HG03159 (cell line): ENCODE results near the gene TMEM95.

Experiments
- ATAC-seq: cut with Tn5 transposase; IDR thresholded peaks from one replicate; pipeline ENCODE4 v1.9.1; 2021; ENCODE audit warnings: mild to moderate bottlenecking, moderate library complexity; ENCODE audit not compliant: unreplicated experiment

Gene TMEM95, protein sequence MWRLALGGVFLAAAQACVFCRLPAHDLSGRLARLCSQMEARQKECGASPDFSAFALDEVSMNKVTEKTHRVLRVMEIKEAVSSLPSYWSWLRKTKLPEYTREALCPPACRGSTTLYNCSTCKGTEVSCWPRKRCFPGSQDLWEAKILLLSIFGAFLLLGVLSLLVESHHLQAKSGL

DNA sequence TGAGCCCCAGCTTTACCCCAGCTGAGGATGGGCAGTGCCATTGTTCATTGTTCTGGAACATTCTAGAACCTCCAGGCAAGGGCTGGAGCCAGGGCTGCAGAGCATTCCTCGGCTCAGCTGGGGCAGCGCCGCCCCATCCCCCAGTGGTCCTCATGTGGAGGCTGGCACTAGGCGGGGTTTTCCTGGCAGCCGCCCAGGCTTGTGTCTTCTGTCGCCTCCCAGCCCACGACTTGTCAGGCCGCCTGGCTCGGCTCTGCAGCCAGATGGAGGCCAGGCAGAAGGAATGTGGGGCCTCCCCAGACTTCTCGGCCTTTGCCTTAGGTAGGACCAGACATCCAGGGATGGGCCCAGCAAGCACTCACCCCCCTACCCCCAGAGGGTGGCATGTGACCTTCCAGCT, at the start of gene TMEM95:
Gene TMEM95 (plus strand): TSS at position 104 of the 400 bp plus-strand sequence. CDS start 49 bp downstream, at position 153.
- ATAC-seq: no peak

GRCh38 chr17:7306911-7307685, 47.9 kb upstream of the TMEM95 start, which contains the start of gene EIF5A:
Gene EIF5A (plus strand): TSS chr17:7307628. CDS start chr17:7309636, 2,008 bp downstream.
- ATAC-seq: peak; percentile 62

DNA sequence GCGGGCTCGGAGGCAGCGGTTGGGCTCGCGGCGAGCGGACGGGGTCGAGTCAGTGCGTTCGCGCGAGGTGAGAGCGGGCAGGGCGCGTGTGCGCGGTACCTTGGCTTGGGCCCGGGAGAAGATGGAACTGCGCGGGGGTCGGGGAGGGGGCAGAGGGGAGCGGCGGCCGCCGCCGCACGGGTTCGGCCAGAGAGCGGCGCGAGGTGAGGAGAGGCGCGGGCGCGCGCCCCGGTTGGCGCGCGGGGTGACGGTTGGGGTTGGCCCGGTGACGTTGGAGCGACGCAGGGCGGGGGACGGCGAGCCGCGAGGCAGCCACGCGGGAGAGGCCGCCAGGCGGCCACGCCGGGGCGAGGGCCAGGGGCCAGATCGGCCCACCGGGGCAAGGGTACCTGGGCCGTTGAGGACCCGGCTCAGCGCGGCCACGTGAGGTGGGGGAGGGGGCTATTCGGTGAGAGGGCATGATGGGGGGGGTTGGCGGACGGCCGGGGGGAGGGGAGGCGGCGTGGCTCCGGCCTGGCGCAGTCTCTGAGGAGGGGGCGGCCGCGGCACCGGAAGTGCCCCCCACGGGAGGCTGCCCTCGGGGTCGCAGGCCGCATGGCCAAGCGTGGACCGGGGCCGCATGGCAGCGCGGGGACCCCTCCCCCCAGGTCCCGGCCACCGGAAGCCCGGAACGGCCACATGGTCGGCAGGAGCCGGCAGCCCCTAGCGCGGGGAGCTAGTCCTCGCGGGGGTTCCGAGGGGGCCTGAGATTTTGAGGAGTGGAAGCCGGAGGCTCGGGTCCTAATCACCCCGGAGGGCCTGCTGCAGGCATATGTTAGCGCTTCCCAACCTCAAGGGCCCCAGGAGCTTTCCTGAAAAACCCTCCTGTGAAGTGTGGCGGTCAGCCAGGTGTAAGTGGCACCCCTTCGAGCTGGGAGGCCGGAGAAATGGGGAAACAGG, 47.0 kb upstream of the TMEM95 start:
- no peak for ATAC-seq

GRCh38 chr17:7308625-7309433, 46.1 kb upstream of the TMEM95 start:
- no peak for ATAC-seq

DNA sequence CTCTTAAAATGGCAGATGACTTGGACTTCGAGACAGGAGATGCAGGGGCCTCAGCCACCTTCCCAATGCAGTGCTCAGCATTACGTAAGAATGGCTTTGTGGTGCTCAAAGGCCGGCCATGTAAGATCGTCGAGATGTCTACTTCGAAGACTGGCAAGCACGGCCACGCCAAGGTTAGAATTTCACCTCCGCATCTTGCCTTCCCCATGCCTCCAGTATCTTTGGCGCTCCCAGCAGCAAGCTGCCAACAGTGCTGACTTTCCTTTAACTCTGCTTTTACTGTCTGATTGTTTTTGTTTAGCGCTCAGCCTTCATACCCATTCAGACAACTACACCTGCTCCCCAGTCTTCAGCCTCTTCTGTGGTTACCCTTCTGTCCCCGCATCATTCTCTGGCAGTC, 45.3 kb upstream of the TMEM95 start:
- ATAC-seq: no peak

- ATAC-seq: no peak
Measured at GRCh38 chr17:7311110-7311705, 43.7 kb upstream of the TMEM95 start.

GRCh38 chr17:7312432-7313087, 42.4 kb upstream of the TMEM95 start:
- ATAC-seq: no peak

DNA sequence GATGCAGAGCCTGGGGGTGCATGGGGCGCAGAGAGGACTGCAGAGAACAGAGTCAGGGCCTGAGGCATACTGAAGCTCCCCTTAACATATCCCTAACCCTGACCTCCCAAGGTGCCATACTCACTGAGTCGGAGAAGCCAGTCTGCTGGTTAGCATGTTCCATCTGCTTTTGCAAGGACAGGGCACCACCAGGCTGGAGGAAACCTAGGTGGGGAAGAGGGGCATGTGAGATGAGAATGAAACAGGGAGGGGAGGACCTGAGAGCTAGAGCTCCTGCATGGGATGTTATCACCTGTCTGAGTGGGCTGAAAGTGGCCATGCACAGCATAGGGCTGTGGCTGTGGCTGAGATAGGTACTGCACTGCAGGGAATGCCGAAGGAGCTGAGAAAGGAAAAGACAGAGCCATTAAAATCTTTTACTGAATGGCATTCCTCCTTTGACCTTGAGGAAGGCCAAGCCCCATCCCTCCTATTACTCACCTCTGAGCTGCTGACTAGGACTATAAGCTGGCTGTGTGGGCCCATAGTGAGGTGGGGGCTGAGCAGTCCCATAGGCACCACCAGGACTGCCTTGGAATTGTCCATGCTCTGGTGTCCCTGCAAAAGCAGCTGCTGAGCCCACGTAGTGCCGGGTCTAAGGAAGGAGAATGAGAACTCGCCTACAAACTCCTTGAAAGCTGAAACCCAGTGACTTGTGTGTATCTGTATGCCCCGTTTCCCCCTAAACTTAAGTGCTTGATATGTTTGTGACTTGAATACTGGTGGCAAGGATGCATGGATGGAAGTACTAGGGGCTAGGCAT, 41.7 kb upstream of the TMEM95 start:
- no peak for ATAC-seq

DNA sequence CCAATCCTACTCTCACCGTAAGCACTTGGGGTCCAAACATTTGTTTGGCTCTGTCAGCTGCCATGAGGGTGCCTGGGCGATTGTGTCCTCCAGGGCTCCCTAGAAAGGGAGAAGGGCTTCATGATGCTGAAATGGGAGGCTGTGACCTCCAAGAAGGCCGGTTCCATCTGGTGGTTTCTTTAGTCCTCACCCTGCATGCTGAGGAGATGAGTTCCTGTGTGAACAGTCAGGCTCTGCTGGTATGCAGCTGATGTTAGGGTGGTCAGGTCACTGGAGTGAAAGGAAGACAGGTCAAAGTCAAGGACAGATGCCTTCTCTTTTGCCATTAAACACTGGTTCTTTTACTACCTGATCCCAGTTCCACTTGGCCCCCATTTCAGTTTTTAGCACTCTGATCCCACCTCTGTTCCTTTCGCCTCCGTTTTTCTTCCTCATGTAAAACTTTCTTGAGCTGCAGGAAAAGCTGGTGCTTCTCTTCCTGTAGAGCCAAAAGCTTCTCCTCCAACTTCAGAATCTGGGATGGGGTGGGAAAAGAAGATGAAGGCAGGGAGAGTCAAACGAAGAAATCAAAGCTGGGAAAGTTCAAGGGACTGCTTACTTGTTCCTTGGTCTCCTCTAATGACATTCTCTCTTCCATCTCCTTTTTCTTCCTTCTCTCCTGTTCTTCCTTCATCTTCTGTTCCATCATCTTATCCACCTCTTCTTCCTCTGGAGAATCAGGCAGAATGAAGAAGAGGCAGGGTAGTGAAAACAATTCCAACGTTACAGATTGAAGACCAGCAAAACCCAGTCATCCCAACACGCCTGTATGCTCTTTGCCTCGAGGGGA, 40.9 kb upstream of the TMEM95 start:
- no peak for ATAC-seq

DNA sequence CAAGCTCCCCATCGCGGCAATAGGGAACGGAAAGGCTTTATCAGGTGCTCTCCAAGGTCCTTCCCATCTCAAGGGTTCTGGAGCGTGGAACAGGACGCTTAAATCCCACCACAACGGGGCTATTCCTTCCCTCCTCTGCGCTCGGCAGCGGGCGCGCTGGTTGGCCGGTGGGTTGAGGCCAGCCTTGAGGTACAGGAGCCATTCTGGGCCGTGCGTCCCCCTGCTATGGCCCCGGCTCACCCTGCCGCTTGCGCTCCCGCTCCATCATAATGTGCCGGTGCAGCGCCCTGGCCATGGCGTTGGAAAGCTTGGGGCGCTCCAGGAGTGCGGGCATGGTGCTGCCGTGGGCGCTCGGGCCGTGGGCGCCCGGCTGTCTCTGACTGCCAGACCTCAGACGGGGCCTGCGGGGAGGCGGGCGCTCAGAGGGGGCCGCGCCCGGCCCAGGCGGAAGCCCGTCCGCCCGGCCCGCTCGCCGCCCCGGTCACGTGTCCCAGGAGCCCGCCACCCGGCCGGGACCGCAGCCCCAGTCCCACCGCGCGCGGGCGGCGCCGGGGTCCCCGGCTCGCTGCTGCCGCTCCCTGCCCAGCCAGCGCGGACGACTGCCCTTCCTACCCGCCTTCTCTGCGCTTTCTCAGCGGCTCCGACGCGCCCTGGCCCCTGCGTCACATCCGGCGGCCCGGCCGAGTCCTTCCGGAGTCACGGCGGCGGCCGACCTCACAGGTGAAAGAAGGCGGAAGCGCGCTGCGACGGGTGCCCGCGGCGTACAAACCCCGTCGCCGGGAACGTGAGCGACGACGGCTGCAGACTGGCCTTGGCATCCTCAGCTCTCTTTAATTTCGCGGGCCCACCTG, 40.0 kb upstream of the TMEM95 start, which contains the start of gene GPS2:
Gene GPS2 (minus strand): TSS at position 642 of the 851 bp plus-strand sequence. CDS start 308 bp downstream, at position 334.
- ATAC-seq: peak; percentile 58

GRCh38 chr17:7315570-7316235, 39.3 kb upstream of the TMEM95 start:
- ATAC-seq: no peak

DNA sequence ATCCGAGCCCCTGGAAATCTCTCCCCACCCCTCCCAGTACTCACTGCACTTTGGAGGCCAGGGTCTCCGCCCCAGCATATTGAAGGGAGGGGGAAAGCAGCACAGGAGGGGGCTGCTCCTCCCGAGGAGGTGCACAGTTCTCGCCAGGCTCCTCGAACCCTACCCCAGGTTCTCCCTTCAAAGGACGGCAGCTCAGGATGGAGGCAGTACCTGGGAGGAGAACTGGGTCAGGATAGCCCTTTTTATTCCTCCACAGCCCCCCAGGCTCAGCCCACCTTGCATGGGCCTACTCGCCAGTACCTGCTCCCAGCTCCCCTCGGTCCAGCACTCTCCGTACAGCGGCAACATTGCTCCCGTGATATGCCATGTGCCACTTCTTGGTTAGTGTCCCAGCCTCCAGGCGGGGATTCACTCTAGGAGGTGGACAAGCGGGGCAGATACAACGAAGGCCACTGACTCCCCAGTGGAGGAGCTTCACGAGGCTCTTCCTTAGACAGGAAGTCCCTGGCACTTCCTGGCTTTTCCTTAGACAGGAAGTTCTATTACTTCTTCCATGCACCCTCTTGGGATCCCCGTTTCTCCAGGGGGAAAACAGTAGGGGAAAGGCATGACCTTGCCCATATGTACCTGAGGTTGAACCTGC, 37.7 kb upstream of the TMEM95 start:
- ATAC-seq: no peak

GRCh38 chr17:7318121-7318860, 36.7 kb upstream of the TMEM95 start:
- no peak for ATAC-seq

GRCh38 chr17:7321466-7321865, 33.5 kb upstream of the TMEM95 start:
- no peak for ATAC-seq

DNA sequence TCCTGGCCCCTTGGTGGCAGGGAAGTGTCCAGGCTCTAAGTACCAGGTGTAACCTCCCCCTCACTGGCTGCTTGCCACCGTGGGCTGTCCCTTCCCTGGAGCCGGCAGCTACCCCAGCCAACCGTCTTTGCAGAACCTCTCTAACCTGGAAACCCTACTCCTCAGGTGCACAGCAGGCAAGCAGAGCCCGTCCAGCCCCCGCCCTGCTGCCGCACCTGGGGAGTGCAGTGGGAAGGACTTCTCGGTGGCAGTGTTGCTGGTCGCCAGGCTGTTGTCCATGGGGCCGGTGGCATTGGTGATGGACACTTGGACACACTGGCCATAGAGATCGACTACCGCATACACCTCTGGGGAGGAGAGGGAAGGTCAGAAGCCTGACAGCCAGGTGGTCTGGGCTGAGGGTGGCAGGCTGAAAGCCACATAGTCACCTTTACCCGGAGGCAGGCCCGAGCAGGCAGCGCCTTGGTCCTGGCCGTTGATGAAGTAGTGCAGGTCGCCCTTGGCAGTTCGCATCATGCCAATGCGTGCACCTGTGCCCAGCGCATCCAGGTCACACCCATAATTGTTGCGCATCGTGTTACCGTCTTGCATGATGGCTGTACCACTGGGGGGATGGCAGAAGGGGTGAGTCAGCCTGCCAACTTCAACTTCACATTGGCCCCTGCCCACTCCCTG, 32.3 kb upstream of the TMEM95 start:
- ATAC-seq: no peak
